NCI-H2196 (cell line): ENCODE results near the gene NME7.

Experiments used
- DNase-seq: peaks from one replicate; lab custom pipeline; 2025; ENCODE audit not compliant: unreplicated experiment; lab: John Stamatoyannopoulos, UW

The NME7 gene

DNA sequence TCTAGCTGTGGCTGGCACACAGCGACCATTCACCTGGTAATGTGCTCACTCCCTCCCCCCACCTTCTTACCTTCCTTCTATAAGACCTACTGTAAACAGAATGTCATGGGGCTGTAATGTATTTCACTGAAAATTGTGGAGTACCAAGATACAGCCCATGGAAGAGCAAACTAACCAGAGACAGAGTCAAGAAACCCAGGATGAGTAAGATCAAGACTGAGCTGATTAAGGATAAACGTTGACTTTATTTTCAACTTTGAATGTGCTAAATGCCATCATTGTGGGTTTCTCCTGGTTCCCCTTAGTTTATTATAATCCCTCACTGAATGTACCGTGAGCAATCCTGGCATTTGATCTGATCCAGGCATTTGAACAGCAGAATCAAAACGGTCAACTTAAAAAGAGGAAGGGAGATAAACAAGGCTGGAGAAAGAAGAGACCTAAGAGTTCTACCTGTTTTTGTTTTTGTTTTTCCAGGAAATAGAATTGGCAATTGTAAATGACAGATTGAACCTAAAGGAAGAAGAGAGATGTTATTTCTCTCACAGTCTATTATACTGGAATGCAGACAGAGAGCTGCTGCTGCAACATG, 277.2 kb downstream of the NME7 start:
- no peak for DNase-seq

GRCh38 chr1:169089776-169090175, 277.8 kb downstream of the NME7 start:
- no peak for DNase-seq

- DNase-seq, result no peak
Observed at GRCh38 chr1:169087876-169088275, 279.7 kb downstream of the NME7 start.

GRCh38 chr1:169086603-169087455, 280.8 kb downstream of the NME7 start:
- peak; percentile 56 for DNase-seq

DNA sequence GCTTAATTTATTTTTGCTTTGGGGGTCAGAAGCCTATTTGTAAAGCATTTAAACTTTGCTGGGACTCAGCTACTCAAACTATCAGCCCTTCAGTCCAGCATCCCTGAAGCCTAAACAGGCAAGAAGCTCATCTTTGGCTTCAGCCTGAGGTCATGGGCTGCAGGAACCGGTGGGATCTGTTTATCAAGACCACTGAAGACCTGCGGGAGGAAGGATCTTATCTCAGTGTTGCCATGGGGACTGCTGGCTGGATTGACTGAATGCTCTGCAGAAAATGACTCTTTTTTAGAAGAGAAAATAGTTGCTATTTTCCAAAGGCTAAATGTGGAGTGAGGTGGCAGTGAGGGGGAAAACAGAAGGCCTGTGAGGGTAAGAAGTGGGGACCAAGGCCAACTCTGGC, 281.7 kb downstream of the NME7 start:
- no peak for DNase-seq
